Keratinocyte (primary cell): ENCODE measurements around the gene SEMA7A. TPM values are rescaled to one million over a fixed set of nuclear protein-coding genes. Genes with fewer than 3 reads are reported as not detected.

Experiments
- DNase-seq: peaks from one replicate; pipeline ENCODE4 v3.0.0-alpha.2; 2011; ENCODE audit warnings: low read depth, missing footprints, low spot score
- FAIRE-seq: peaks from 2 replicates; lab custom pipeline; 2011; peaks lifted over from hg19 to GRCh38; lab: Jason Lieb, UNC
- H2AFZ ChIP-seq: 2 replicates; pipeline ENCODE4 v1.6.0; 2012; ENCODE audit warnings: low read length, control low read depth, inconsistent platforms; ENCODE audit not compliant: control insufficient read depth
- H3K27ac ChIP-seq: 2 replicates; pipeline ENCODE4 v1.5.1; 2011; ENCODE audit warnings: low read length; ENCODE audit not compliant: control insufficient read depth, insufficient read depth
- H3K27me3 ChIP-seq: 3 replicates; pipeline ENCODE4 v1.6.0; 2011; ENCODE audit warnings: low read length; ENCODE audit not compliant: control insufficient read depth, insufficient read depth; ENCODE audit errors: extremely low read depth
- H3K36me3 ChIP-seq, 2 experiments: 2 replicates in 1 of 2; 3 replicates in 1 of 2; pipeline ENCODE4 v1.5.1; 2011; ENCODE audit warnings: low read length in 2 of 2, mild to moderate bottlenecking in 1 of 2; ENCODE audit not compliant: control insufficient read depth in 2 of 2, insufficient read depth in 2 of 2; ENCODE audit errors: extremely low read depth in 1 of 2
- H3K4me1 ChIP-seq: 3 replicates; pipeline ENCODE4 v1.5.1; 2011; ENCODE audit warnings: low read length; ENCODE audit not compliant: control insufficient read depth, insufficient read depth; ENCODE audit errors: extremely low read depth
- H3K4me2 ChIP-seq: 3 replicates; pipeline ENCODE4 v1.6.0; 2011; ENCODE audit warnings: low read depth, low read length; ENCODE audit not compliant: control insufficient read depth, insufficient read depth; ENCODE audit errors: extremely low read depth
- H3K4me3 ChIP-seq, 3 experiments: fragments of 200-600 bp in 1 of 3; sonication (generic) in 1 of 3; 2 replicates in 2 of 3; 3 replicates in 1 of 3; pipeline ENCODE4 v1.5.1; 2011 to 2016; ENCODE audit warnings: low read length in 3 of 3, mild to moderate bottlenecking in 3 of 3, control low read depth in 2 of 3, inconsistent platforms in 1 of 3, low read depth in 1 of 3, mixed read lengths in 1 of 3, mixed run types in 1 of 3, moderate library complexity in 1 of 3; ENCODE audit not compliant: control insufficient read depth in 2 of 3, insufficient read depth in 2 of 3; ENCODE audit errors: extremely low read depth in 1 of 3
- H3K79me2 ChIP-seq: 2 replicates; pipeline ENCODE4 v1.6.0; 2012; ENCODE audit warnings: low read length; ENCODE audit not compliant: control insufficient read depth, insufficient read depth
- H3K9ac ChIP-seq: 3 replicates; pipeline ENCODE4 v1.6.0; 2011; ENCODE audit warnings: low read length; ENCODE audit not compliant: control insufficient read depth, insufficient read depth; ENCODE audit errors: extremely low read depth
- H3K9me1 ChIP-seq: 3 replicates; pipeline ENCODE4 v1.6.0; 2011; ENCODE audit warnings: low read length; ENCODE audit not compliant: control insufficient read depth, insufficient read depth; ENCODE audit errors: extremely low read depth
- H3K9me3 ChIP-seq: 2 replicates; pipeline ENCODE4 v1.5.1; 2012; ENCODE audit warnings: low read depth, low read length; ENCODE audit not compliant: control insufficient read depth
- H4K20me1 ChIP-seq: 3 replicates; pipeline ENCODE4 v1.6.0; 2011; ENCODE audit warnings: low read length; ENCODE audit not compliant: control insufficient read depth, insufficient read depth; ENCODE audit errors: extremely low read depth
- CTCF ChIP-seq, 3 experiments: IDR thresholded peaks in 1 of 3; conservative IDR thresholded peaks in 1 of 3; optimal IDR thresholded peaks in 1 of 3; 2 replicates in 2 of 3; 3 replicates in 1 of 3; pipeline versions ENCODE3 to v1.5.1; 2011; ENCODE audit warnings: low read length in 3 of 3, mild to moderate bottlenecking in 3 of 3, moderate library complexity in 2 of 3, control low read depth in 1 of 3, inconsistent platforms in 1 of 3; ENCODE audit not compliant: insufficient read depth in 2 of 3; ENCODE audit errors: extremely low read depth in 1 of 3
- EZH2 ChIP-seq: IDR thresholded peaks from one replicate; pipeline ENCODE4 v1.6.1; 2012; ENCODE audit warnings: inconsistent platforms, mild to moderate bottlenecking, low read length, moderate library complexity
- dilution Hi-C: fragments of 300-500 bp; cut with MboI; formaldehyde crosslinking; loops from one replicate; pipeline ENCODE4 v1.7.0; 2020; ENCODE audit warnings: low sequenced_read_pairs; ENCODE audit not compliant: extremely low pct_ligation_motif_present
- polyA plus RNA-seq, 5 experiments: library from polyadenylated mRNA; depleted of rRNA in 3 of 5; stranded (reverse) in 3 of 5; stranded (forward) in 1 of 5; unstranded in 1 of 5; fragments of >200 nt; gene quantifications; 1 replicate in 1 of 5; 2 replicates in 3 of 5; 3 replicates in 1 of 5; pipeline versions ENCODE4 v1.2.1 to v1.2.3, GENCODE V29; 2011 to 2012; ENCODE audit warnings: missing spikeins in 2 of 5, low read depth in 1 of 5, low replicate concordance in 1 of 5

SEMA7A gene
- polyA plus RNA-seq, 1 donor (not counting 4 experiments of a cell fraction or from before 2014, with no cell fraction given): 8.0 TPM

GRCh38 chr15:74386496-74387140, 47.1 kb downstream of the SEMA7A start:
- Histone ChIP-seq H3K4me3 (no peak overlapping the region), H3K4me1 (peaks cover 65% of the 10 kb centered on the region), H3K27ac (peak overlapping the region; percentile 96), H3K9me1 (no peaks in the 10 kb centered on the region), H3K79me2 (no peaks in the 10 kb centered on the region), H3K27me3 (no peaks in the 10 kb centered on the region), H3K9ac (peak overlapping the region; percentile 19), H3K9me3 (no peaks in the 10 kb centered on the region), H3K4me2 (no peak overlapping the region), H3K36me3 (no peaks in the 10 kb centered on the region), H4K20me1 (no peaks in the 10 kb centered on the region), H2AFZ (no peak overlapping the region)
- dilution Hi-C loops: no loop called here
- no peak for FAIRE-seq
- DNase-seq: no peak
- no peak for TF ChIP-seq EZH2
- TF ChIP-seq CTCF (optimal IDR thresholded peaks at IDR 0.05 in 1 of 3, IDR thresholded peaks at IDR 0.05 in 1 of 3, conservative IDR thresholded peaks at IDR 0.05 in 1 of 3; ENCODE audit: extremely low read depth in 1 of 3, insufficient read depth in 2 of 3, low read length in 3 of 3): no peak

GRCh38 chr15:74385733-74386132, 48.0 kb downstream of the SEMA7A start:
- Histone ChIP-seq H3K27ac (peak overlapping the region; percentile 96), H3K27me3 (no peaks in the 10 kb centered on the region), H2AFZ (no peak overlapping the region), H3K9me3 (no peaks in the 10 kb centered on the region), H3K4me3 (no peak overlapping the region), H3K4me2 (peak overlapping the region; percentile 50), H3K4me1 (peaks cover 69% of the 10 kb centered on the region), H4K20me1 (no peaks in the 10 kb centered on the region), H3K9ac (peak overlapping the region; percentile 75), H3K9me1 (no peaks in the 10 kb centered on the region), H3K36me3 (no peaks in the 10 kb centered on the region), H3K79me2 (no peaks in the 10 kb centered on the region)
- FAIRE-seq (no peak), DNase-seq (no peak)
- dilution Hi-C loops: no loop called here
- no peak for TF ChIP-seq CTCF (optimal IDR thresholded peaks at IDR 0.05 in 1 of 3, IDR thresholded peaks at IDR 0.05 in 1 of 3, conservative IDR thresholded peaks at IDR 0.05 in 1 of 3; ENCODE audit: extremely low read depth in 1 of 3, insufficient read depth in 2 of 3, low read length in 3 of 3)
- no peak for TF ChIP-seq EZH2
